ENCODE results near the gene PHF21B.
A peak's percentile ranks its signal among the peaks of the same experiment; 100 is the strongest.
"Not testable (repeated sequence)": the region's sequence is repeated elsewhere in the genome, so short reads cannot be mapped to it uniquely, and the experiment has no call there.

PHF21B gene

DNA sequence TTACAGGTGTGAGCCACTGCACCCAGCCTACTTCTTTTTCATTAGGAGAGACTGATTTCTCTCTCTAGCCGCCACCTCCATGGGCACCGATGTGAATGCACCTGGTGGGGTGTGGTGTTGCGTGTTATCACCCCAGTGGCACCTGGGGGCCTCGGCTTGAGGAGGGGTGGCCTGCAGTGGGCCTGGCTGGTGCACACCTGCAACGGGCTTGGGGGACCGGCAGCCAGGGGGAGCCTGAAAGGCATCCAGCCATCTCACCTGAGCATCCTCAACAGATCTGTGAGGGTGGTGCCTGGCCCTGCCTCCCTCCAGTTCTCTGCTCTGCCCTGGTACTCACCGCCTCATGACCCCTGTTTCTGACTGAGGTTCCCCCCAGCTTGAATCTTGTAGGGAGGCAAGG is 148.6 kb downstream of the PHF21B start:
- TF ChIP-seq, protein P1, sequence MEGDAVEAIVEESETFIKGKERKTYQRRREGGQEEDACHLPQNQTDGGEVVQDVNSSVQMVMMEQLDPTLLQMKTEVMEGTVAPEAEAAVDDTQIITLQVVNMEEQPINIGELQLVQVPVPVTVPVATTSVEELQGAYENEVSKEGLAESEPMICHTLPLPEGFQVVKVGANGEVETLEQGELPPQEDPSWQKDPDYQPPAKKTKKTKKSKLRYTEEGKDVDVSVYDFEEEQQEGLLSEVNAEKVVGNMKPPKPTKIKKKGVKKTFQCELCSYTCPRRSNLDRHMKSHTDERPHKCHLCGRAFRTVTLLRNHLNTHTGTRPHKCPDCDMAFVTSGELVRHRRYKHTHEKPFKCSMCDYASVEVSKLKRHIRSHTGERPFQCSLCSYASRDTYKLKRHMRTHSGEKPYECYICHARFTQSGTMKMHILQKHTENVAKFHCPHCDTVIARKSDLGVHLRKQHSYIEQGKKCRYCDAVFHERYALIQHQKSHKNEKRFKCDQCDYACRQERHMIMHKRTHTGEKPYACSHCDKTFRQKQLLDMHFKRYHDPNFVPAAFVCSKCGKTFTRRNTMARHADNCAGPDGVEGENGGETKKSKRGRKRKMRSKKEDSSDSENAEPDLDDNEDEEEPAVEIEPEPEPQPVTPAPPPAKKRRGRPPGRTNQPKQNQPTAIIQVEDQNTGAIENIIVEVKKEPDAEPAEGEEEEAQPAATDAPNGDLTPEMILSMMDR (IDR thresholded peaks at IDR 0.05; ENCODE audit: low read depth, low read length) = no peak
- no peak for DNase-seq (ENCODE audit: low read depth in 2 of 2)

GRCh38 chr22:44860311-44860710 is 149.5 kb downstream of the PHF21B start:
- no peak overlapping the region for H3K4me3 ChIP-seq (replicated peaks in 1 of 2; ENCODE audit: low read depth in 2 of 2, low read length in 2 of 2)
- TF ChIP-seq, protein P1 (IDR thresholded peaks at IDR 0.05; ENCODE audit: low read depth, low read length) = no peak
- no peak for DNase-seq (ENCODE audit: low read depth in 2 of 2)

More for the DNA sequence above, 148.6 kb downstream of the PHF21B start:
- no peak overlapping the region for H3K4me3 ChIP-seq (replicated peaks in 1 of 2; ENCODE audit: low read depth in 2 of 2, low read length in 2 of 2)

DNA sequence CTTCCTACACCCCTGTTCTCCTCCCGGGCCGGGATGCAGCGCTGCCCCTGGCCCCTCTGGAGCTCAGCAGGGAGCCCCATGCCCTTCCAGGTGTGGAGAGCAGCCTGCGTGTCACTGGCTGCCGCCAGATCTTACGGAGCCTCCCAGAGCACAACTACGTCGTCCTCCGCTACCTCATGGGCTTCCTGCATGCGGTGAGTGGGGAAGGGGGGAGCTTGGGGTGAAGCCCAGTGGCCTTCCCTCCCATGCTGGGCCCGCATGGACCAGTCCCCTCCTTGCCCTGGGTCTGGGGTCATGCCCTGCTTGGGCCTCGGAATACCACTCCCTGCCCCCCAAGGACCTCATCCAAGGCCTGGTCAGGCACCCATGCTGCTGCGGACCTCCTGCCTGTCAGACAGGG is 150.2 kb downstream of the PHF21B start:
- no peak overlapping the region for H3K4me3 ChIP-seq (replicated peaks in 1 of 2; ENCODE audit: low read depth in 2 of 2, low read length in 2 of 2)
- DNase-seq (ENCODE audit: low read depth in 2 of 2) = no peak
- TF ChIP-seq, protein P1 (IDR thresholded peaks at IDR 0.05; ENCODE audit: low read depth, low read length) = no peak

- not testable (repeated sequence) for H3K4me3 ChIP-seq (replicated peaks in 1 of 2; ENCODE audit: low read depth in 2 of 2, low read length in 2 of 2)
- peak; percentile 3 to 26 for DNase-seq (ENCODE audit: low read depth in 2 of 2)
Measured at GRCh38 chr22:44858819-44859218, 151.0 kb downstream of the PHF21B start.

- DNase-seq (ENCODE audit: low read depth in 2 of 2) = no peak
- TF ChIP-seq, protein P1 (IDR thresholded peaks at IDR 0.05; ENCODE audit: low read depth, low read length) = no peak
- no peak overlapping the region for H3K4me3 ChIP-seq (replicated peaks in 1 of 2; ENCODE audit: low read depth in 2 of 2, low read length in 2 of 2)
Measured at GRCh38 chr22:44855855-44856254, 153.9 kb downstream of the PHF21B start.

GRCh38 chr22:44854641-44855040 is 155.2 kb downstream of the PHF21B start:
- not testable (repeated sequence) for H3K4me3 ChIP-seq (replicated peaks in 1 of 2; ENCODE audit: low read depth in 2 of 2, low read length in 2 of 2); DNase-seq (ENCODE audit: low read depth in 2 of 2)

- no peak for DNase-seq (ENCODE audit: low read depth in 2 of 2)
- TF ChIP-seq, protein P1 (IDR thresholded peaks at IDR 0.05; ENCODE audit: low read depth, low read length) = no peak
- no peak overlapping the region for H3K4me3 ChIP-seq (replicated peaks in 1 of 2; ENCODE audit: low read depth in 2 of 2, low read length in 2 of 2)
Measured at GRCh38 chr22:44850946-44851345, 158.9 kb downstream of the PHF21B start.

DNA sequence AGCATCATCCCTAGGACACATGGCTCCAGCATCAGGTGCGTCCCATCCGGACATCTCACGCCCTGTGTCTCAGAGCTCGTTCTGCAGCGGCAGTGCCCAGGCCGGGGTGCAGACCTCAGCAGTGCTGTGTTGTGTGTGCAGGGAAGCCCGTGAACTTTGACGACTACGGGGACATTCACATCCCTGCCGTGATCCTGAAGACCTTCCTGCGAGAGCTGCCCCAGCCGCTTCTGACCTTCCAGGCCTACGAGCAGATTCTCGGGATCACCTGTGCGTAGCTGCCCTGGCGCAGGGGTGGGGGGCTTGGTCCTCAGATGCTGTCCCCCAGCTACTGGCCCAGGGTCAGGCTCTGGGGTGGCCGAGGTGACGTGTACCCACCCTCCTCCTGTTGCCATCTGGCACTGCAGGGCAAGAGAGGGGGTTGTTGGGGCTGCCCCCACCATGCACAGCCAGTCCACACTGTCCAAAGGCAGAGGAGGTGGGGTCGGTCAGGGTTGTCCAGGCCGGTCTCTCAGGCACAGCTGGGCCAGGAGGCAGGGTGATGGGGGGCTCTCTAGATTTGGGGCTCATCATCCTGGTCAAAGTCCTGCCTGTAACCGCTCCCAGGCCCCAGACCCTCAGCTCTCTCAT is 160.9 kb downstream of the PHF21B start:
- TF ChIP-seq, protein P1 (IDR thresholded peaks at IDR 0.05; ENCODE audit: low read depth, low read length) = no peak
- DNase-seq (ENCODE audit: low read depth in 2 of 2) = no peak
- no peak overlapping the region for H3K4me3 ChIP-seq (replicated peaks in 1 of 2; ENCODE audit: low read depth in 2 of 2, low read length in 2 of 2)
